ENCODE measurements around the gene LDHD. TPM values are rescaled to one million over a fixed set of nuclear protein-coding genes. Genes with fewer than 3 reads are reported as not detected.

LDHD gene
- polyA plus RNA-seq, 2 of the 4 experiments (the other 2 are of a cell fraction): 0.79 to 1.1 TPM

- WGBS (ENCODE audit: missing lambda C conversion rate): 96% methylated on average over 14 of the region's 44 CpGs
- DNase-seq (ENCODE audit: low read depth in 1 of 2, low spot score in 1 of 2): no peak
- POLR2A ChIA-PET: no interaction called here
- ATAC-seq: no peak
- Histone ChIP-seq H3K27ac (no peak overlapping the region), H3K4me1 (peaks cover 32% of the 10 kb centered on the region), H3K4me3 (no peak overlapping the region), H3K9me3 (no peaks in the 10 kb centered on the region), H3K4me2 (no peak overlapping the region)
- no peak for FAIRE-seq
- TF ChIP-seq BCL3 (IDR thresholded peaks at IDR 0.05): no peak
- TF ChIP-seq KDM5A (IDR thresholded peaks at IDR 0.05): no peak
- no peak for TF ChIP-seq ATOH8 (CRISPR knock-in tag; IDR thresholded peaks at IDR 0.05; ENCODE audit: low read depth)
- TF ChIP-seq RNF2 (IDR thresholded peaks at IDR 0.05; ENCODE audit: borderline replicate concordance, low read depth): no peak
- no peak for TF ChIP-seq HOXB13 (CRISPR knock-in tag; IDR thresholded peaks at IDR 0.05; ENCODE audit: low read depth)
- TF ChIP-seq HOXA7 (CRISPR knock-in tag; IDR thresholded peaks at IDR 0.05): no peak
- CTCF ChIA-PET: interaction anchor here (3.7 to 13.4 kb wide), 2 partner anchors 119 to 128 kb away, joined by 41 to 252 read pairs; partner anchors contain the start of genes WDR59 and ZNRF1
These were observed 2.2 kb downstream of the LDHD start for GRCh38 chr16:75114179-75114945.

GRCh38 chr16:75113541-75114121, 2.9 kb downstream of the LDHD start:
- TF ChIP-seq HOXB5 (CRISPR knock-in tag; IDR thresholded peaks at IDR 0.05): no peak
- no peak for TF ChIP-seq FOSL2 (IDR thresholded peaks at IDR 0.05)
- TF ChIP-seq FOSL2 (CRISPR knock-in tag; IDR thresholded peaks at IDR 0.05): no peak
- TF ChIP-seq MAZ (IDR thresholded peaks at IDR 0.05; ENCODE audit: borderline replicate concordance, low read depth, low read length): no peak
- H3K4me1 ChIP-seq: peaks cover 39% of the 10 kb centered on the region
- no peak overlapping the region for H3K27ac ChIP-seq
- no peak overlapping the region for H3K4me3 ChIP-seq
- ChIA-PET CTCF (interaction anchor here (0.8 to 13.4 kb wide), 6 partner anchors 9 to 251 kb away, joined by 3 to 252 read pairs (median 22); partner anchors contain the start of genes WDR59 and ZNRF1), POLR2A (no interaction called here)
- DNase-seq (ENCODE audit: low read depth in 1 of 2, low spot score in 1 of 2) (no peak), ATAC-seq (no peak), FAIRE-seq (no peak)
- 92% methylated on average over 9 of the region's 20 CpGs for WGBS (ENCODE audit: missing lambda C conversion rate)
- H3K9me3 ChIP-seq: no peaks in the 10 kb centered on the region
- H3K4me2 ChIP-seq: no peak overlapping the region

- TF ChIP-seq SREBF2 (IDR thresholded peaks at IDR 0.05) (no peak), FOSB (CRISPR knock-in tag; IDR thresholded peaks at IDR 0.05) (no peak), SMC3 (IDR thresholded peaks at IDR 0.05) (no peak), TFCP2L1 (CRISPR knock-in tag; IDR thresholded peaks at IDR 0.05) (no peak), CHD4 (IDR thresholded peaks at IDR 0.05; ENCODE audit: borderline replicate concordance) (no peak)
- Histone ChIP-seq H3K4me2 (no peak overlapping the region), H3K4me1 (peaks cover 46% of the 10 kb centered on the region), H3K4me3 (no peak overlapping the region), H3K9me3 (no peaks in the 10 kb centered on the region), H3K27ac (no peak overlapping the region)
- no peak for ATAC-seq
- no peak for DNase-seq (ENCODE audit: low read depth in 1 of 2, low spot score in 1 of 2)
- POLR2A ChIA-PET: no interaction called here
- CTCF ChIA-PET: interaction anchor here (0.6 to 13.4 kb wide), 11 partner anchors 9 to 251 kb away, joined by 3 to 252 read pairs (median 6); partner anchors contain the start of genes WDR59 and ZNRF1
- FAIRE-seq: no peak
- WGBS (ENCODE audit: missing lambda C conversion rate): 96% methylated on average over 10 of the region's 14 CpGs
These were observed 3.7 kb downstream of the LDHD start for GRCh38 chr16:75112734-75113491.
